Hematopoietic multipotent progenitor cell treated with erythropoietin and hydrocortisone succinate and interleukin-3 and kit ligand, for 4 days (in vitro differentiated cells): ENCODE measurements around the gene ITGA1.

Experiments
- DNase-seq: peaks from one replicate; pipeline ENCODE4 v3.0.0-alpha.2; 2015

The ITGA1 gene

DNA sequence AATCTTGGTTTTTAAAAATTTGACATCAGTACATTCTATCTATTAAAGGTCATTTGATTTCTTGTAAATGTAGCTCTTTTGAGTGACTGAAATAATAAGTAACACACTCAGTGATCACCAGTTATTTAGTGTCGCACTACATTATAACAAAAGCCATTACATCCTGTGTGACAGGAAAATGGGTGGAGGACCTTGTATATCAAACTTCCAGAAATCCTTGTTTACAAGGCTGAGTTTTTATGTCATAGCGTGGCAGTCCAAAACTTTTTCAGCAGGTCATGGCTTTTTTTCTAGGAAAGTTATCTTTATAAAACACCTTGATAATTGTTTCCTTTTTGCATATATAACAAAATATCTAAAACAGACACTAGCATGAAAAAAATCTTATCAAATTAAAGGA is 14.4 kb upstream of the ITGA1 start:
- DNase-seq = no peak

DNA sequence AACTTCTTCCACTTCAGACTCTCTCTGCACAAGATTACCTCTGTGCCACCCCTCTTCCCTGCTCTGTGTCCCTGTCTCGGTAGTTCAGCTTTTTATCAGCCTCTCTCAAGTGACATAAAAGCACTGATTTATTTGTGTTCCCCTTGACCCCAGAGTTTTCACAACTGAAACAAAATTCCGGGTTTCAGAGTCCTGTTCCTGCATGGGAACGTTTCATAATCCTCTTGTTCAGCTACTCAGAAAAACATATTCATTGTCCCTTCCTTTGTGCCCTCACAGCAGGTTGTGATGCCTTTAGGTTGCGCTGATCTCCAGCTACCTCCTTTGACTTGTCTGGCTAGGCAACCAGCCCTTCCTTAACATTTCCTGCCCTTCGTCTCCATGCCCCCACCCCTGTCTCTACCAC is 13.7 kb upstream of the ITGA1 start:
- DNase-seq = no peak

DNA sequence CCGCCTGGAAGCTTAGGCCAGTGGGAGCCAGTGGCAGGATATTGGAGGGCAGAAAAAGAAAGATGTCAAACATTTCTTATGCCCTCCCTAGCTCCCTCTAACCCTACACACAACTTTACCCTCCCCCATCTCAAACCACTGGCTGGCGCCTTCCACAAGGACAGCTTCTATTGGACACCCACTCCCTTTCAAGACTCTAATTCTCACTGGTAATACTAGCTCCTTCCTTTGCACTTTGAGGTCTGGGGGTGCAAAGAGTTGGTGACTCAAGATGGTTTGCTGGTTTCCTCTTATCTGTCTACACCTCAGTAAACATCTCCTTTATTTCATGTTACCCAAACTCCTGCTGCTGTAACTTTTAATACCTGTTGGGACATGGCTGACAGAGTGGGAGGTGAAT is 11.6 kb upstream of the ITGA1 start:
- no peak for DNase-seq

DNA sequence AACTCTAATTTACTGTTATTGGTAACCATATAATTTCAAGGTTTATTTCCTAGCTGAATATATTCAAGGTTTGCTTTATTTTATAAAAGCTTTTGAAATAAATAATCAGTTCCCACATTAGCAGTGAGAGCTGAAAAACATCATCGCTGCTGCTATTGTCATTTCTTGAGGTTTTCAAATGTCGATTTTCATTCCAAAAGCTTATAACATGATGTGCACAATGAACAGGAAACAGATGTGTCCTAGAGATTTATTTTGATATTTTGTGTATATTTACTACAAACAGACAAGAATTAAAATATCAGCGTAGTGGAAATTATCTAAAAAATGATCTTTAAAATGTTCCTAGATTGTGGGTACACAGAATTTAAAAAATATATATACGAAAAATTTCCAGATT is 10.5 kb upstream of the ITGA1 start:
- DNase-seq = no peak

DNA sequence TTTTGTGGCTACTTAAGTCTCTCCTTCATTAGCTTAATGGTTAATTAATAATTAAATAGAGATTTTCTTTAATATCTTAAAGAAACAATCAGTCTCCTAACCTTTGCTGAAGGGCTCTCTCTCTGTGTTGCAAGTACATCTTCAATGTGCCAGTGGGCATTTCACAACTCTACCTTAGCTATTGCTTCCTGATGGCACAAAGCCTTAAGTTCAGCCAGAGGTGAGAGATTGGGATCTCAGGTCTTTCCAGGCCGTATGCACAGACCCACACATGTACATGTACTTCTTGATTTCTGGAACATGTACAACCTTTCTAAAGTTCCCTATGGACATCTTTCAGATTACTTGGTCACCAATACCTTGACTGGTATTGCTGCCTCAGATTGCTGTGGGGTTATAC is 8.9 kb upstream of the ITGA1 start:
- no peak for DNase-seq

DNA sequence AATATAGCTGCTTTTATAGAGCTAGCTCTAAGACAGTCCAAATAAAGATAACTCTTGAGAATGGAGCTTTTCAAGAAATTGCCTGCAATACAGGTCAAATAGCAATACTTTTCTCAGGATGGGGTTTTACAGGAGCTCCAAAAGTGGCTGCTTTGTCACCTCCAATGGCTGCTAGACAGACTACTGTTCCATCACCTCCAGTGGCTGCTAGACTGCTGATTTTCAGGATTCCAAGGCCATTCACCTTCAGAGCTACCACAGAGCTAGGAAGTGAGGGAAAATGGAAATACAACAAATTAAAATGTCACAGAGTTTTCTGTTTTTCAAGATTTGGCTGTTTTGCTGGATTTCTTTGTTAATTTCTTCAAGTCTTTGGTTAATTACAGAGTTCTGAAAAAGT is 8.5 kb upstream of the ITGA1 start:
- DNase-seq = no peak

DNA sequence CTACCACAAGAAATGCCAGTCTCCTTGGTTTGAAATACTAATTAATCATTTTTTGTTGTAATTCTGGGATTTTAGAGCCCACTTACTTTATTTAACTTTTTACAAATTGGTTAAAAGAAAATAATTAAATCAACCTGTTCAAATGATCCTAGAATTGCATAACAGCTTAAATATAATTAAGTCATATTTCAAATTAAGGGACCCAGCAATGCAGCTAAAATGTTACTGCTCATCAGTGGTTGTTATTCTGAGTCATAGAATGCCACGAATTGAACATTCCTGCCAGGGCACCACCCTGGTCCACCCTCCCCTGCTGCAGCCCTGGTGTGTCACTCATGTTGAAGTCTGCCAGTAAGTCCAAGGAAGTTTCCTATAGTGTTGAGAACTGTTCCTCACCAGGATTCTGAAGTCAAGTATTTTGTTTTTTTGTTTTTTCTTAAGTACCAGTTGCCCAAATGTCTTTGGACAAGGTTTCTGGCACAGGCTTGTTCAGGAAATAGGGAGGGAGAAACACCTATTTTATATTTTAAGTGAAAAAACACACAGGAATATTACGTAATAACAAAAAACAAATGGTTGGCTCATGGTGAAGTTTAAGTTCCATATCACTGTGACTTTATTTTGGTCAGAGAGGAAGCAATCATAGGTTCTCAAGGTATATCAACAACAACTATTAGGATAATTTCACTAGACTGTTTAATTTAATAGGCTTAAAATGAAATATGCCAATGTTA is 4.3 kb upstream of the ITGA1 start:
- DNase-seq = no peak

DNA sequence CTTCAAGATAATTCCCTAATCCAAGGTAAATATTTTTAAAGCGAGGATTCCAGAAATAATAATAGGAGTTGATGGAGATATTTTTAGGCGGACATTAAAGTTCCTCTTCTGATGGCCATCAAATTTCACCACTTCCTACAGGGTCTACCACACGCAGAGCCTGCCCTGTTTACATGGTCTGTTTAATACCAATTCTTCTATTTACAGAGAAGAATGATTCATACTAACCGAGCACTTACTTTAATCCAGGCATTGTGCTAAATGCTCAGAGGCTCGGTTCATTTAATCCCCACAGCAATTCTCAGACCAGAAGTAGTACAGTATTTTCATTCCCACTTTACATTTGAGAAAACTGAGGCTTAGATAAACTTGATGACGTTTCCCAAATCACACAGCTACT is 3.0 kb upstream of the ITGA1 start:
- peak; percentile 37 for DNase-seq

DNA sequence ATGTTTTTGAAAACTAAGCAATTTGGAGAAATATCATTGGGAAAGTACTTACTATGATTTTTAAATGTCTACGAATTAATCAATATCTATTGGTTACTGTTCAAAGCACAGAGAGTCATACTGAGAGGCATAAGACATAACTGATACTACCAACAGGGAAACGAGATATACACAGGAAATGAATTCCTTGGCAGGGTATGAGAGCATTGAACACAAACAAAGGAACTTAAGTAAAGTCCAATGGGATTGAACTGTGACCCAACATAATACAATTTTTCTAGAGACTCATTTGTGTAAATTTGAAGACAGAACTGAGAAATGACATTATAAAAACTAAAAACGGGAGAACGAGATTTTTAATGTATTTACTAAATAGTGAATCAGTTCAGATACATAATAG is 1.3 kb upstream of the ITGA1 start:
- no peak for DNase-seq

DNA sequence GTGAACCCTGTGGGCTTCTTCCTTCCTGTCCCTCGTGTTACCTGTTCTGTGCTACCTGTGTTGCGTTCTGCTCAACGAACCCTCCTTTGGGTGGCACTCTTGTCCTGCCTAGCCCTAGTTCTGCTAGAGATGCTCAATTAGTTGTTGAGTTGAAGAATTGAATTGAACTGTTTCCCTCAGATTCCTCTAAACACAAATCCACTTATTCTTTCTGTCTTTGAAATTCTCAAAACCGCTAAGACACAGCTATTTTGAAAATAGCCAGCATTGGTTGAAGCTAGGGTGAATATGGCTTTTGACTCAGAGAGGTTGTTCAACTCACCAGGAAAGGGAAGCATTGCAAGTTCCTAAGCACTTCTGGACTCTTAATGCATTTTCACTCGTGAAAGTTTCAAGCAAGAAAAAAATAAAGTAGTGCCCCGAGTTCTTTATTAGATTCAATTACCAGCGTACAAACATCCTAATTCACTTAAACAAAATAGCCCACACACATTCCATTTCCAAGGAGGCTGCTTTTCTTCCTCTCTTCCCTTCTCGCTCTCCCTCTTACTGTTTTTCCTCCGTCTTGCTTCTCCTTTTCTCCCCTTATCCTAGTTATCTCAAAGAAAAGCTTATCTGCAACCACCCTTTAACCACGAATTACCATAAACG is 642 bp upstream of the ITGA1 start:
- DNase-seq = no peak

DNA sequence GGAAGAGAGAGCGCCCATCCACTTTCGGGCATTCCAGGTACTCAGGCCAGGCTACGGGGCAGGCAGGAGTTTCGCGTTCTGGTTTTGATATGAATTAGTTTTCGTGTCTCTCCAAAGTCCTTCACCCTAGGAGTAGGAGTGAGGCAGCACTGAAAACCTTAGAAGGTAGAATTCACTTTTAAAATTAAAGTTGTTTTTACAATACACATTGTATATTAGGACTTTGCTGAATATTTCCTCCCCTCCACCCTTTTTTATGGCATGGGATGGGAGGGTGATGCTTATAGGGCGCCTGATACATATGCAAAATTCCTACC is 747 bp downstream of the ITGA1 start:
- DNase-seq = no peak

DNA sequence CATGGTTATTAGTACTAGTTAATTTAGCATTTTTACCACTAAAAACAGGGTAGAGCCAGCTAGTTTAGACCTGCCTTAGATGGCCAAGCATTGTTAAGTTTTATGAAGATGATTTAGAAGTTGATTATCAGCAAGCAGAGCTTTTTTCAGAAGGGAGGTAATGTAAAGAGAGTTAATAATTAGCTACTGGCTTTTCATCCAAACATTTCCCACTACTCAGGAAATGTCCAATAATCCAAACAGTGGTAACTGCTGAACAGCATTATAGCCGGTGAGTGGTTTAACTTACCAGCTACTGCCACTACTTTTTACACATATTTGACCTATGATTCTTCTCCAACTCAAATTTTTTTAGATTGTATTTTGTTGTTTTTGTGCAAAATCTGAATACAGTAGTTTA is 1.7 kb downstream of the ITGA1 start:
- no peak for DNase-seq

DNA sequence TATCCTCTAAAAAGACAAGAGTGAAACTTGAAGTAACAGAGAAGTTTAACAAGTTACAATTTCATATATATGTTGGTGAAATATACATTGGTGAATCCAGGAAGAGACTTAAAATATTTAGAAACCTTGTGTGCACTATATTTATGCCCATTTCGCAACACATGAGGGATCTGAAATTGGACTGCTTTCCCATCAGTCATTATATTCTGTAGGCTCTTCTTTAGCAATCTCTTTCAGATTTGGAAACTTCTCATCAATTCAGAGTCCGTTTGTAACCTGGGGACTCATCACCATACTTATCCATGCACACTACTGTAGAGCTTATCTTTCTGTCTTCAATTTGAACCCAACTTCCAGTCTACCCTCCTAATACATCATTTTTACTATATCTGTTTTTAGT is 2.1 kb downstream of the ITGA1 start:
- DNase-seq = no peak

DNA sequence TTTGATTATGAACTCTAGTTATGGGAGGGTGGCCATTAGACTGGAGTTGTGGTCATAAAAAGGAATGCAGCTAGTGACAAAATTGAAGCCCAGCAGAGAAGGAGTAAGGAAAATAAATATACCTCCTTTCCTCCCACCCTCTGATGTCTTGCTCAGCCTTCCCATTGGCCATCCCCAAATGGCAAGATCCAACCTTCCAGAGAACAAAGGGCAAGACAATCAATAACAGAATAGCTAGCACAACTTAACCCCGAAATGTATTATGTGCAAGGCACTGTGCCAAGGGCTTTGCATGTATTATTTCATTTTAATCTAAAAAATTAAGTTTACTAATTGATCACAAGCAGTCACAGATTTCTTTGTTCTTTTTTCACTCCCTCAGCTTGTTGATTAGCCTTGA is 3.6 kb downstream of the ITGA1 start:
- no peak for DNase-seq

DNA sequence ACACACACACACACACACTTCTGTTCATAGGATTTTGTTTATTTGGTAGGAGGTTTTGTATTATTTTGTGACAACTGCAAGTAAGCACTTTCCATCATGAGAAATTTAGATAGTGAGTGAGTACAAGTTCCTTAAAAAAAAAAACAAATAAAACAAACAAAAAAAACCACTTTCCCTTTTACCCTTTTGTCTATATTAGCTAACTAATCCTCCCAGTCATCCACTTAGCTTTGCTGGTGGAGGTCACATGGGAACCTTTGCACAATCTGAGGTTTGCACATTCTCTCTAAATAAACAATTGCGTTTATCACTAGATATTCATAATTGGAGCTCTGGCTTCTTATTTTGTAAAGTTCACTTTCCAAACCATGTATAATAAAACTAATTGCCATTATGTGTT is 6.8 kb downstream of the ITGA1 start:
- no peak for DNase-seq

DNA sequence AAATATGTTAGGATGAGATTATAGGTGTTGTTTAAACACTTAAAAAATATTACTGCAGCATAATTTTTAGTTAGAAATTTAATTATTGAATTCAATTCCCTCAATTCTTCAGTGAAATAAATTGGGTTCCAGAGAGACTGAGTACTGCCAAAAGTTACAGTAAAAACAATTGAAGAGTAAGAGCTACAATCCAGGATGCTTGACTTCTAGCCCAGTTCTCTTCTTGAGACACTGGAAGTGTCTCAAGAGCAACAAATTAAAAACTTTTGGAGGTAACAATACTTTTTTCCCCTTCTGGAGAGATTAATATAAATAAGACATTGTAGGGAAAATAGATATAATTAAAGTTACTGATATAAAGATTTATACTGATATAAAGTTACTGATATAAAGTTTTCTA is 8.3 kb downstream of the ITGA1 start:
- no peak for DNase-seq

DNA sequence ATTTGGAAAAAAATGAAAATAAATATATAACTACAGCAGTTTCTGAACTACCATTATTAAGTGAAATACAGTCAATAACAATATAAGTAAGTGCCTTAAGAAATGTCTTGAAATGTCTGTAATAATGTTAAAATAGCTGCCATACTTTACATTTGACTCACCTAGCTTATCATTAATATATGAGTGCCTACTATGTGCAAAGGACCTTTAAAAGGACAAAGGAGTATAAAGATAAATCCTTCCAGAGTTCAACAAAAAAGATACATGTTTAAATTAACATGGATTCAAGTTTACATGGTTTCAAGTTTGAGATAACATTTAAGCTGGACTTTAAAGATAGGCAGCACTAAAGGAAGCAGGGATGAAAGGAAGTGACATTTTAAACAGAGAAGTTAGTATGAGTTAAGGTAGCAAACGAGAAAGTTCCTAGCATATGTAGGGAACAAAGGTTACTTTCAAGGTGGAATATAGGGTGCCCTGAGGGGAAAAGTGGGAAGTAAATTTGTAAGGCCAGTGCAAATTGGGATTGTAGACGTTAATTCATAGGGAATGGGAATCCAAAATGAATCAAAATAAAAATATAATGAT is 8.9 kb downstream of the ITGA1 start:
- no peak for DNase-seq

DNA sequence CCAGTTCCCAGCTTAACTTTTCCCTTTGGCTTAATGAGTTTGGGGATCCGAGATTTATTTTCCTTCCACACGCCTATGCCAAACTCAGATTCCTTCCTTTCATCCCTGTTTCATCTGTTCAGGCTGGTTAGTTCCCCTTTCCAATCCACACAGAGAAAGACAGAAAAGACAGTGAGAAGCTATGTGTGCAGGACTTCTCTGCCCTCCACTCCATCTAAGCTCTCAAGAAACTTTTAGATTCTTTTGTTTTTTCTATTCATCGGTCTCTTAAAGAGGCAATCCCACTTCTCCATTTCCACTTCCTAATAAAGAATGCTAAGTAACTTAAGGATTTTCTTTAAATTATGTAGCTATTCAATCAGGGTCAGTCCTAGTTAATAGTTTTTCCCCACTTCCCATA is 11.2 kb downstream of the ITGA1 start:
- peak; percentile 24 for DNase-seq

DNA sequence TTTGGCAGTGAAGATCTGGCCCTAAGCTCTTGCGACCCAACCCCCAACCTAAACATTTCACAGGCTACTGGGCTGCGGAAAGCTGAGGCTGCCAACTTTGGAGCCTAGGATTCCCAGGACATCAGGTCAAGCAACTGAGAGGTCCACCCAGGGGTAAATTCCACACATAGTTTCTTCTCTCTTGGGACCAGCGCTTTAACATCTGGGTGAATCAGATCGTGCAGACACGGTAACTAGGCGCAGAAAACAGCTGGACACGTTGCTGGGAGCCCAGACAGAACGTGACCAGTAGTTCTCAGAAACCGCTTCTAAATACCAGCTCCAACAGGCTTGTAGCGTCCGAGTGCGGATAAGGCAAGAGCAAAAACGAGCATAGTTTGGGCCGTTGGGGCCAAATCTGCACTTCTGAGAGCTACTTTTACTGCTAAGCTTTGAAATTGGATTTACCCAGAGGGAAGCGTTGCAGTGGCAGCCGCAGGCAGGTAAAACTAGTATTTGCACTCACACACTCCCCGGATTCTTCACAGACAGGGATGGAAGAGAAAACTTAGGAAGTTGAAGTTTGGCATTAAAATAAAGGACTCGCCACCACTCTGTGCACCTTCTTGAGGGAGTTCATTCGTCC is 11.8 kb downstream of the ITGA1 start:
- DNase-seq = peak; percentile 50

DNA sequence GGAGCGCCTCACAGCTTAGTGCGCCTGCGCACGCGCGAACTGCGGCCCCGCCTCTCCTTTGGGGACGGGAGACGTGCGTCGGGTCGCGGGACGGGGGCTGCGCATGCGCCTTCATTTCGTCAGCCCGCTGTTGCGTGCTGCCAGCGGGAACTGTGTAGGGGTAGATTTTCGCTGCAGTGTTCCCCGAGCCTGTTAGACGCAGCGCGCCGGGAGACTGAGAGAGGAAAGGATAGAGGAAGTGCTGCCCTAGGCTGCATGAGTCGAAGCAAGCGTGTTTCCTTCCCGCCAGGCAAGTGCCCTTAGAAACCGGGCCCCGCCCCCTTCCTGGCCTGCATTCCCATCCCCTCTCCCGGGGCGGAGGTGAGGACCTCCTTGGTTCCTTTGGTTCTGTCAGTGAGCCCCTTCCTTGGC is 12.3 kb downstream of the ITGA1 start:
- DNase-seq = peak; percentile 98

DNA sequence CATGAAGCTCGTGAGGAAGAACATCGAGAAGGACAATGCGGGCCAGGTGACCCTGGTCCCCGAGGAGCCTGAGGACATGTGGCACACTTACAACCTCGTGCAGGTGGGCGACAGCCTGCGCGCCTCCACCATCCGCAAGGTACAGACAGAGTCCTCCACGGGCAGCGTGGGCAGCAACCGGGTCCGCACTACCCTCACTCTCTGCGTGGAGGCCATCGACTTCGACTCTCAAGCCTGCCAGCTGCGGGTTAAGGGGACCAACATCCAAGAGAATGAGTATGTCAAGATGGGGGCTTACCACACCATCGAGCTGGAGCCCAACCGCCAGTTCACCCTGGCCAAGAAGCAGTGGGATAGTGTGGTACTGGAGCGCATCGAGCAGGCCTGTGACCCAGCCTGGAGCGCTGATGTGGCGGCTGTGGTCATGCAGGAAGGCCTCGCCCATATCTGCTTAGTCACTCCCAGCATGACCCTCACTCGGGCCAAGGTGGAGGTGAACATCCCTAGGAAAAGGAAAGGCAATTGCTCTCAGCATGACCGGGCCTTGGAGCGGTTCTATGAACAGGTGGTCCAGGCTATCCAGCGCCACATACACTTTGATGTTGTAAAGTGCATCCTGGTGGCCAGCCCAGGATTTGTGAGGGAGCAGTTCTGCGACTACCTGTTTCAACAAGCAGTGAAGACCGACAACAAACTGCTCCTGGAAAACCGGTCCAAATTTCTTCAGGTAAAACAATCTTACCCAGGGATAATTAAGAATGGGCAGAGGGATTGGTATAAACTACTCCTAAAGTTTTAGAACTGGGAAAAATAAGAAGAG is 12.9 kb downstream of the ITGA1 start:
- DNase-seq = peak; percentile 80

DNA sequence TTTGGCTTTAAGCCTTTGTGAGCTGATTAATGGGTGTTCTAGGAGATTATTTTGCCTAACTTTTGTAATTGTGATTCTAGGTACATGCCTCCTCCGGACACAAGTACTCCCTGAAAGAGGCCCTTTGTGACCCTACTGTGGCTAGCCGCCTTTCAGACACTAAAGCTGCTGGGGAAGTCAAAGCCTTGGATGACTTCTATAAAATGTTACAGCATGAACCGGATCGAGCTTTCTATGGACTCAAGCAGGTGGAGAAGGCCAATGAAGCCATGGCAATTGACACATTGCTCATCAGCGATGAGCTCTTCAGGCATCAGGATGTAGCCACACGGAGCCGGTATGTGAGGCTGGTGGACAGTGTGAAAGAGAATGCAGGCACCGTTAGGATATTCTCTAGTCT is 13.6 kb downstream of the ITGA1 start:
- no peak for DNase-seq

DNA sequence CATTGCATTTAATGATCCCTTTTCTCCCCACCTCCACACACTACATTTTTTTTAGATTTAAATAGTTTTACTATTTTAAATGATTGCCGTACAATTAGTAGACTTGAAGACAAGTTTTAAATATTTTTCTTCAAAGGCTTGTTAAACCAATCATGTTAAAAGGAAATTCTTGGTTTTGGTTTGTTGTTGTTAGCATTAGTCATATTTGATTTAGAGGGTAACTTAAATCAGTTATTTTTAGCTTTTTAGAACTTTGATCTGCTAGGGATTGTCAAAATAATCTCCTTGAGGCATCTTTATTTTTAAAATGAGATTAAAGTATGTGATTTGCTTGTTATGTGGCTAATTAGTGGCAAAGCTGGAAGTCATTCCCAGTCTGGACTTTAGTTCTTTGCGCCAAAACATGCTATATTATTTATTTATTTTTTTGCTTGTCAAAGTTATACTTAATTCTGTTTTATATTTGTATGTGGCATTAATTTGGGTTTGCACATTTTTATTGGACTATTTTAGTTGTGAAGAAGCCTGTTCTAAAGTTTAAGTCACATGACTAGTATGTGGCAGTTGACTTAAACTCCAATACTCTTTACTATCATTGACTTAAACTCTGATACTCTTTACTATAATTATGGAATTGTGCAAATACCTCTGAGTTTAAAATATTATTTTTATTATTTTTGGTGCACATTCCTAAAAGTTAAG is 14.7 kb downstream of the ITGA1 start:
- no peak for DNase-seq
